GM13976 (cell line): ENCODE results near the gene PCGF3.

Experiments used
- DNase-seq: peaks from one replicate; pipeline ENCODE4 v3.0.0; 2012; ENCODE audit warnings: low spot score
- CTCF ChIP-seq: IDR thresholded peaks from 2 replicates; pipeline ENCODE4 v1.5.1; 2012; ENCODE audit warnings: borderline replicate concordance, mild to moderate bottlenecking; ENCODE audit not compliant: insufficient read depth; ENCODE audit errors: extremely low read depth, missing control alignments, control extremely low read depth
- in situ Hi-C: fragments of 300-500 bp; cut with MboI; formaldehyde crosslinking; loops from one replicate; pipeline ENCODE4 v1.12.0; 2022; ENCODE audit warnings: low sequenced_read_pairs, mixed read lengths, inconsistent platforms; ENCODE audit not compliant: unreplicated experiment

Gene PCGF3

GRCh38 chr4:684623-685327, 20.9 kb upstream of the PCGF3 start:
- no peak for DNase-seq
- TF ChIP-seq CTCF: no peak
- in situ Hi-C loops: no loop called here

- in situ Hi-C loops: no loop called here
- no peak for DNase-seq
- TF ChIP-seq CTCF: no peak
Measured at GRCh38 chr4:685679-686412, 19.8 kb upstream of the PCGF3 start.

- TF ChIP-seq CTCF: no peak
- in situ Hi-C loops: no loop called here
- DNase-seq: no peak
Measured at GRCh38 chr4:686413-687040, 19.1 kb upstream of the PCGF3 start.

GRCh38 chr4:687048-687970, 18.3 kb upstream of the PCGF3 start:
- TF ChIP-seq CTCF: no peak
- DNase-seq: no peak

GRCh38 chr4:687971-688853, 17.4 kb upstream of the PCGF3 start:
- no peak for DNase-seq
- in situ Hi-C loops: no loop called here

More at GRCh38 chr4:687048-687970, 18.3 kb upstream of the PCGF3 start:
- in situ Hi-C loops: no loop called here

More at GRCh38 chr4:687971-688853, 17.4 kb upstream of the PCGF3 start:
- no peak for TF ChIP-seq CTCF
